ENCODE measurements around the gene ATP6AP2. TPM values are rescaled to one million over a fixed set of nuclear protein-coding genes. Genes with fewer than 3 reads are reported as not detected.

The ATP6AP2 gene
- total RNA-seq, 1 donor from 2014 or later: 85.7 TPM

DNA sequence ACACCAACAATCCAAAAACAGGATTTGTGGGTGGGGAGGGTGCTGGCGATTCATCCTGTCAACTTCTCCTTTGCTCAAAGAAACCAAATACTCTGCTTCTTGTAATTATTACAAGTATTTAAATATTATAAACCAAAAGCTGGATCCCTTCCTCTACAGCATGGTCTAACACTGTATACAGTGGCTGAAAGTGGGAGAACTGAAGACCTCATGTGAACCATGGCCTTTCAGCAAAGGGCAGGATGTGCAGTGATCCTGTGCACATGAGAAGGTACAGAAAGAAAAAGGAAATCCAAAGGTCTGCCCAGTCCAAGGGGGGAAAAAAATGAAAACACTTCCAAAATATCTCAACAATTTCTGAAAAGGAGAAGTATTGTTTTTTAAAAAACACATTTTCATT is 71.9 kb downstream of the ATP6AP2 start:
- peaks cover 6% of the 10 kb centered on the region for H3K4me1 ChIP-seq
- TF ChIP-seq POLR2AphosphoS5 (IDR thresholded peaks at IDR 0.05; ENCODE audit: insufficient read depth in 1 of 2, low read depth in 1 of 2): no peak
- TF ChIP-seq POLR2A (IDR thresholded peaks at IDR 0.05): no peak
- TF ChIP-seq, protein P1, sequence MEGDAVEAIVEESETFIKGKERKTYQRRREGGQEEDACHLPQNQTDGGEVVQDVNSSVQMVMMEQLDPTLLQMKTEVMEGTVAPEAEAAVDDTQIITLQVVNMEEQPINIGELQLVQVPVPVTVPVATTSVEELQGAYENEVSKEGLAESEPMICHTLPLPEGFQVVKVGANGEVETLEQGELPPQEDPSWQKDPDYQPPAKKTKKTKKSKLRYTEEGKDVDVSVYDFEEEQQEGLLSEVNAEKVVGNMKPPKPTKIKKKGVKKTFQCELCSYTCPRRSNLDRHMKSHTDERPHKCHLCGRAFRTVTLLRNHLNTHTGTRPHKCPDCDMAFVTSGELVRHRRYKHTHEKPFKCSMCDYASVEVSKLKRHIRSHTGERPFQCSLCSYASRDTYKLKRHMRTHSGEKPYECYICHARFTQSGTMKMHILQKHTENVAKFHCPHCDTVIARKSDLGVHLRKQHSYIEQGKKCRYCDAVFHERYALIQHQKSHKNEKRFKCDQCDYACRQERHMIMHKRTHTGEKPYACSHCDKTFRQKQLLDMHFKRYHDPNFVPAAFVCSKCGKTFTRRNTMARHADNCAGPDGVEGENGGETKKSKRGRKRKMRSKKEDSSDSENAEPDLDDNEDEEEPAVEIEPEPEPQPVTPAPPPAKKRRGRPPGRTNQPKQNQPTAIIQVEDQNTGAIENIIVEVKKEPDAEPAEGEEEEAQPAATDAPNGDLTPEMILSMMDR (IDR thresholded peaks at IDR 0.05): no peak
- DNase-seq (ENCODE audit: extremely low spot score in 2 of 2): no peak
- H3K9me3 ChIP-seq: no peaks in the 10 kb centered on the region
- no peaks in the 10 kb centered on the region for H3K27me3 ChIP-seq
- intact Hi-C loops (cut with DNase I): loop anchor here (10.0 kb wide), 1 partner anchor 462 kb away; no protein-coding TSS in a partner anchor
- no peaks in the 10 kb centered on the region for H3K36me3 ChIP-seq
- H3K4me3 ChIP-seq: no peak overlapping the region
- no peak overlapping the region for H3K27ac ChIP-seq

DNA sequence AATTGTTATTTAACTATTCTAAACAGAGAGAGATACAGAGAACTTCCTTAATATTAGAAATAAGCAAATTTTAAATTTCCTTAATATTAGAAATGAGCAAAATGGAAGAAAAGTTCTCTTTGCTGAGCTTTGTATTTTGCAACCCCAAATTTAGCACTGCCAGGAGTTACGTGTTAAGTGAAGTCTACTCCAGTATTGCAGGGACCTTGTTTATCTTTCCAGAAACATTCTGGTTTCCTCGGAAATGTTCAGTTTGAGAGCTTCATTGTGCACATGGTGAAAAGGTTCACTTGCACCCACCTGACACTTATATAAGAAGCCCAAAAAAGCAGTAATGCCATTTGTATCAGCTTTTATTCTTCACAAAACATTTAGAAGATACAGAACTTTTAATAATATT is 72.8 kb downstream of the ATP6AP2 start:
- no peaks in the 10 kb centered on the region for H3K4me1 ChIP-seq
- intact Hi-C loops (cut with DNase I): loop anchor here (10.0 kb wide), 1 partner anchor 461 kb away; no protein-coding TSS in a partner anchor
- no peaks in the 10 kb centered on the region for H3K9me3 ChIP-seq
- no peak for DNase-seq (ENCODE audit: extremely low spot score in 2 of 2)
- no peaks in the 10 kb centered on the region for H3K27me3 ChIP-seq
- no peaks in the 10 kb centered on the region for H3K36me3 ChIP-seq
- no peak overlapping the region for H3K4me3 ChIP-seq
- H3K27ac ChIP-seq: no peak overlapping the region
- TF ChIP-seq POLR2AphosphoS5 (IDR thresholded peaks at IDR 0.05; ENCODE audit: insufficient read depth in 1 of 2, low read depth in 1 of 2) (no peak), POLR2A (IDR thresholded peaks at IDR 0.05) (no peak)
- TF ChIP-seq, protein P1 (IDR thresholded peaks at IDR 0.05): no peak

Small RNAs within 50 kb of the gene (small RNA-seq; reads per million reads assigned to genes)
- not detected for gene RNU7-164P

Other genes starting within 250 kb of the ATP6AP2 start
- not detected for gene MPC1L, start 42.5 kb downstream of the ATP6AP2 start, total RNA-seq
- gene CXorf38, start 66.6 kb downstream of the ATP6AP2 start, total RNA-seq: 13.0 TPM
- gene MED14, start 154.6 kb downstream of the ATP6AP2 start, total RNA-seq: 36.3 TPM